Uterus (tissue), 2 donors: ENCODE measurements around the gene AGBL2.
"Not testable (repeated sequence)": the region's sequence is repeated elsewhere in the genome, so short reads cannot be mapped to it uniquely, and the experiment has no call there.

Source experiments
- POLR2A ChIP-seq, 2 donors: fragments of 450-650 bp; IDR thresholded peaks; one replicate each; pipeline ENCODE4 v1.6.1; 2016; ENCODE audit warnings: antibody characterized with exemption in 2 of 2, mild to moderate bottlenecking in 1 of 2, moderate library complexity in 1 of 2
- TF ChIP-seq, protein P1 (sequence below), 4 experiments: fragments of 200-600 bp in 2 of 4; fragments of 450-650 bp in 2 of 4; sonication (generic) in 2 of 4; IDR thresholded peaks; one replicate each; pipeline ENCODE4 v1.5.1; 2016 to 2019; ENCODE audit warnings: antibody characterized with exemption in 4 of 4, mild to moderate bottlenecking in 2 of 4, moderate library complexity in 1 of 4

DNA sequence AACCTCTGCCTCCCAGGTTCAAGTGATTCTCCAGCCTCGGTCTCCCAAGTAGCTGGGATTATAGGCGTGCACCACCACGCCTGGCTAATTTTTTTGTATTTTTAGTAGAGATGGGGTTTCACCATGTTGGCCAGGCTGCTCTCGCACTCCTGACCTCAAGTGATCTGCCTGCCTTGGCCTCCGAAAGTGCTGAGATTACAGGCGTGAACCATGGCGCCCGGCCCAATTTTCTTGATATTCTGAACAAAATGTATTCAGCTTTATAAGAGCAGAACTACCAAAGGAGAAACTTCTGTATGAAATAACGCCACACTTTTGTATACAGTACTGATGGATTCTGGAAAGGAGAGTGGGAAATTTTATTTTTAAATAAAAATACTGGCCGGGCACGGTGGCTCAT, 44.1 kb upstream of the AGBL2 start:
- TF ChIP-seq, protein P1, sequence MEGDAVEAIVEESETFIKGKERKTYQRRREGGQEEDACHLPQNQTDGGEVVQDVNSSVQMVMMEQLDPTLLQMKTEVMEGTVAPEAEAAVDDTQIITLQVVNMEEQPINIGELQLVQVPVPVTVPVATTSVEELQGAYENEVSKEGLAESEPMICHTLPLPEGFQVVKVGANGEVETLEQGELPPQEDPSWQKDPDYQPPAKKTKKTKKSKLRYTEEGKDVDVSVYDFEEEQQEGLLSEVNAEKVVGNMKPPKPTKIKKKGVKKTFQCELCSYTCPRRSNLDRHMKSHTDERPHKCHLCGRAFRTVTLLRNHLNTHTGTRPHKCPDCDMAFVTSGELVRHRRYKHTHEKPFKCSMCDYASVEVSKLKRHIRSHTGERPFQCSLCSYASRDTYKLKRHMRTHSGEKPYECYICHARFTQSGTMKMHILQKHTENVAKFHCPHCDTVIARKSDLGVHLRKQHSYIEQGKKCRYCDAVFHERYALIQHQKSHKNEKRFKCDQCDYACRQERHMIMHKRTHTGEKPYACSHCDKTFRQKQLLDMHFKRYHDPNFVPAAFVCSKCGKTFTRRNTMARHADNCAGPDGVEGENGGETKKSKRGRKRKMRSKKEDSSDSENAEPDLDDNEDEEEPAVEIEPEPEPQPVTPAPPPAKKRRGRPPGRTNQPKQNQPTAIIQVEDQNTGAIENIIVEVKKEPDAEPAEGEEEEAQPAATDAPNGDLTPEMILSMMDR (IDR thresholded peaks at IDR 0.05), result not testable (repeated sequence)
- TF ChIP-seq POLR2A (IDR thresholded peaks at IDR 0.05), result not testable (repeated sequence)
